H54 (cell line): ENCODE data around the gene NEIL3.

Experiments used
- DNase-seq: peaks from one replicate; pipeline ENCODE4 v3.0.0; 2011; ENCODE audit warnings: low spot score, mixed read lengths; ENCODE audit not compliant: insufficient read length
- FAIRE-seq: peaks from 3 replicates; lab custom pipeline; 2011; peaks lifted over from hg19 to GRCh38; lab: Jason Lieb, UNC
- POLR2A ChIP-seq: IDR thresholded peaks from 2 replicates; pipeline ENCODE4 v1.6.1; 2011; ENCODE audit warnings: low read depth, mild to moderate bottlenecking, low read length

NEIL3 gene

DNA sequence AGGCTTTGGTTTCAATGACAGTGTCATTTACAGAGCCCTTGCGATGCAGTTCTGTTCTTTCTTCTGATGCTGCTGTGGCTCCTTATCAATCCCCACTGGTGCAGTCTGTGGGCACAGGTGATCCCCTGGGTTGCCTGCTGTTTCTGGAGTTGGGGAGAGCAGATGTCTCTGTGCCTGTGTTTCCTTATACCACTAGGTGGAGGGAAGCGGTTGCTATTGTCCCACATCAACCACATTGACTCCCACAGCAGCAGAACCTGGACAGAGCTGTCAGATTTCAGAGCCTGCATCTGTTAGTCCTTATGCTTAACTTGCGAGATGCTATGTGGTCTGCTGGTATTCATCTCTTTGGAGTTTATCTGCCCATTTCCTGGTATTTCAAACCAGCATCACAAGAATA is 57.7 kb downstream of the NEIL3 start:
- DNase-seq: no peak
- no peak for TF ChIP-seq POLR2A

DNA sequence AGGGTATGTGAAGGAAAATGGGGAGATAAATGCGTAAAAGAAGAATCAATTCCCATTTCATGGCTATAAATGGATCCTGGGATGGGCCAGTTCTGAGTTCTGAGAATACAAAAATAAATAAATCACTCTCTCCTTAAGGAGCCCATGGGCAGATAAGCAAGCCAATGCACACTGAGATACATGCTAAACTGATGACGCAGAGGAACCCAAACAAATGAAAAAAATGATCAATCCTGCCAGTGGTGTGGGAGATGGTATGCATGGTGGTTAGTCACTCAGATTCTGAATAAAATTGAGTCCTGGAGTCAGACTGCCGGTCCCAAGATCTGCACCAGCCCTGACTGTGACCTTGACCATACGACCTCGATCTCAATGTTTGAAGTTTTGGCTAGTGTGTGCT is 59.7 kb downstream of the NEIL3 start:
- TF ChIP-seq POLR2A: no peak
- DNase-seq: no peak
- no peak for FAIRE-seq

More for the DNA sequence above, 57.7 kb downstream of the NEIL3 start:
- no peak for FAIRE-seq

DNA sequence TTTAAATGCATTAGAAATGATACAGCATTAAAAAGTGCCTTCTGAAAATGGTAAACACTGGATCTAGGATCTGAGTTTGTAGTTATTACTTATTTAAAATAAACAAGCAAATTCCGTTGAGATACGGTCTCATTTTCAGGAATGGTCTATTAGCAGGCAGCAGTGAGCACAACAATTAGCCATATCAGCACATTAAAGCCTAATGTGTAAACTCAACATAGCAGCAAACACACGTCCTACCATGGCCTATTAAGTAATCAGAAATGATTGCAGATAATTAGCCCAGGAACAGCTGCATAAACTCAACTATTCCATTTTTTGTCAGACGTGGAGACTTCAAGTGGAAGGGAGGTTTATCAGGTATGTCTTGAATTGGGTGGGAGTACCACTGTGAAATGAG is 61.8 kb downstream of the NEIL3 start:
- FAIRE-seq (no peak), DNase-seq (no peak)
- TF ChIP-seq POLR2A: no peak

- no peak for TF ChIP-seq POLR2A
- DNase-seq (no peak), FAIRE-seq (no peak)
Measured at GRCh38 chr4:177374966-177375365, 65.3 kb downstream of the NEIL3 start.

GRCh38 chr4:177375372-177375771 is 65.7 kb downstream of the NEIL3 start:
- no peak for TF ChIP-seq POLR2A
- FAIRE-seq: no peak
- no peak for DNase-seq

DNA sequence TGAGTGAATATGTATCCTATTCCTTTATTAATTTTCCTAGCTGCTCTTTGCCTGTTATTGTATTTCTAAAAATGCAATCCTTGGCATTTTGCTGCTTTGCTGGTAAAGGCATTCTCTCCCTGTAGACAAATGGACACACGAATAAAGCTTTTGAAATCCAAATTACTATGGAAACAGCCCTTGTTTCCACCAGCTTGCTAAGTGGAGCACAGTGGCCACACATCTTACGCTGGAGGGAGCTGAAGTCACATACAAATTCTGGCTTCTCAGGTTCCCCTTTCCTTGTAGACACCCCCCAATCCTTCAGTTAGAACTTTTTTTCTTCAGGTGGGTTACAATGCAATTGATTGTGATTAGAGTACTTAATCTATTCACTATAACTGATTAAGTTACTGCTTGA is 66.3 kb downstream of the NEIL3 start:
- no peak for TF ChIP-seq POLR2A
- DNase-seq (no peak), FAIRE-seq (no peak)

- DNase-seq (peak; percentile 12), FAIRE-seq (no peak)
- no peak for TF ChIP-seq POLR2A
Measured at GRCh38 chr4:177380730-177381287, 71.1 kb downstream of the NEIL3 start.

- no peak for TF ChIP-seq POLR2A
- FAIRE-seq (no peak), DNase-seq (no peak)
Measured at GRCh38 chr4:177381762-177382310, 72.2 kb downstream of the NEIL3 start.

- TF ChIP-seq POLR2A: no peak
- DNase-seq: no peak
- FAIRE-seq: no peak
Measured at GRCh38 chr4:177384856-177385397, 75.3 kb downstream of the NEIL3 start.

GRCh38 chr4:177385576-177386277 is 76.1 kb downstream of the NEIL3 start:
- DNase-seq (no peak), FAIRE-seq (no peak)
- no peak for TF ChIP-seq POLR2A

- no peak for FAIRE-seq
- DNase-seq: no peak
- TF ChIP-seq POLR2A: no peak
Measured at GRCh38 chr4:177386278-177386815, 76.7 kb downstream of the NEIL3 start.

DNA sequence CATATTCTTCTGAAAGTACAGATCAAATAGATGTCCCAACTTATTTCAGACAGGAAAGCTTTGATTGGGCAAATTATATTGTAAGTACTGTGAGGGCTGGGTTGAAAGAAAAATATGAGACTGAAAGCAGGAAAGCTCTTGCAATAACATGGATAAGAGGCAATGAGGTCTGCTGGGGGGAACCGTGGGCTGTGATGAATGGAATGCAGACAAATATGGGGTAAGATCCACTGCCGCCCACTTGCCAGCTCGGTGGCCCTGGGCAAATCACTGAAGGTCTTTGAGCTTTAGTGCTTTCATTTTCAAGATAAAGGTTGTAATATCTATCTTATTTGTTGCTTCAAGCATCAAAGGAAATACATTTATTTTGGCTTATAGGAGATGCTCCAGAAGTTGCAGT is 81.6 kb downstream of the NEIL3 start:
- FAIRE-seq (no peak), DNase-seq (no peak)
- TF ChIP-seq POLR2A: no peak

DNA sequence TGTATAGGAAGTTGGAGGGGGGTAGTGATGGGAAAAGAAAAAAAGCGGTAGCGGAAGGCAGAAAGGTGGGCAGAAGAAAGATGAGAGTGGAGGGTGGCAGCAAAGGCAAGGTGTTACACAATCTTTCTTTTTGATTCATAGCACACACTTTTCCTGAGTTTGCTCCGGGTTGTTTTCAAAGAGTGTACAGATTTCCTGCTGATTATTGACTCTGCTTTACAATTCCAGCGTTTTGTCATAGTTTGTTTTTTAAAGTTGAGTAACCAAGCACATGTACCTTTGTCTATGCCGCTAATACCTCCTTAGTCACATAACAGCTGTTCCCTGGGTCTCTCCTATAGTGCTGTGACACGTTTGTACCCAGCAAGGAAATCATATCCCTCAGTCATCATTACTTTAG is 82.3 kb downstream of the NEIL3 start:
- TF ChIP-seq POLR2A: no peak
- DNase-seq (no peak), FAIRE-seq (no peak)

- DNase-seq: no peak
- FAIRE-seq: no peak
- no peak for TF ChIP-seq POLR2A
Measured at GRCh38 chr4:177393236-177393635, 83.6 kb downstream of the NEIL3 start.
